HG03039 (cell line): Measurements from ENCODE around the gene GLCE.

Experiments
- ATAC-seq: cut with Tn5 transposase; IDR thresholded peaks from one replicate; pipeline ENCODE4 v1.9.1; 2021; ENCODE audit warnings: mild to moderate bottlenecking, moderate library complexity; ENCODE audit not compliant: unreplicated experiment

GLCE gene

GRCh38 chr15:69200832-69201745 is 40.7 kb downstream of the GLCE start:
- ATAC-seq = no peak

- ATAC-seq = no peak
These were observed 45.6 kb downstream of the GLCE start for GRCh38 chr15:69206079-69206478.

DNA sequence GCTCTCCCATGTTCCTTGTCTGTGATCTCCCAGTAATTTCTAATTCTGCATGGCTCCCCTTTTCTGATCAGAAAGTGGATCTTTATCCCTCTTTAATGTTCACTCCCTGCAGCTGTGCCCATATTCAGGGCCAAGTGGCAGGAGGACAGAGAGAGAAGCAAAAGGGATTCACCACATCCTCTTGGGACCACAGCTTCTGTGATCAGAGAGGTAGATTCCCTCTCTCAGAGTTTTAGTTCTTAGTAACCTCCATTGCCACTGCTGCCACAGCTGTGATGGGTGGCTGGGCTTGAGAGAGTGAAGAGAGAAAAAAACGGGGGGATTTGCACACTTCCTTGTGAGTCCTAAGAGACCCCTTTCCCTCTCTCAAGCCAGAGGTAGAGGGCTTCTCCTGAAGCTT is 49.2 kb downstream of the GLCE start:
- no peak for ATAC-seq

DNA sequence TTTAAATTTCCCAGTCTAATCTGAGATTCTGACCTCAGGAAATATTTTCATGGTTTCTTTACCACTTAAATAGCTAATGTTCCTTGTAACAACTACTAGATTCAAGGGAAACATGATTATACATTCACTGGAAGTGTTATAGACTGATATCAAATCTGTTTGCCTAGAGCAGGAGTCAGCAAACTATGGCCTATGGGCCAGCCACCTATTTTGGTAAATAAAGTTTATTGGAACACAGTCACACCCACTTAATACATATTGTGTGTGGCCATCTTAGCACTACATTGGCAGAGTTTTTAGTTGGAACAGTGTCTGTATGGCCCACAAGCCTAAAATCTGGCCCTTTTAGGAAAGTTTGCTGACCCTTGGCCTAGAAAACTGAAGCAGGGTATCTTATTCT is 50.1 kb downstream of the GLCE start:
- no peak for ATAC-seq

- no peak for ATAC-seq
These were observed 53.4 kb downstream of the GLCE start for GRCh38 chr15:69213786-69214185.

- ATAC-seq = no peak
These were observed 55.0 kb downstream of the GLCE start for GRCh38 chr15:69215314-69216035.

DNA sequence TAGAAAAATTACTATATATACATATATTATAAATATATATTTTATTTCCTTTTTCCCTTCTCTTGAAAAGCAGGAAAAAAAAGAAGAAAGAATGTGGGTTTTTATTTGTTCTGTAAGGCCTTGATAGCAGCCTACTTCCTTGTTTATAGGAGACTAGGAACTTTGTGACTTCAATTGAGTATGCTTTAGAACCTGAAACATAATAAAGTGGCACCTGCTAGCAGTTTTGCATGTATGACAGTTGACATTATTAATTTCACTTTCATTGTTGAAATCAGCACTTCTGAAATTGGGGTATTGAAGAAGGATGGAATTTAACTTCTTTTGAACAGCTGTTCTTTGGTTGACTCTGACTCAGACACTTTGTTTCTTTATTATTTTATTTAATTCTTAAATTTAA is 56.9 kb downstream of the GLCE start:
- no peak for ATAC-seq

- no peak for ATAC-seq
These were observed 59.3 kb downstream of the GLCE start for GRCh38 chr15:69219690-69220089.

- ATAC-seq = no peak
These were observed 61.6 kb downstream of the GLCE start for GRCh38 chr15:69222002-69222474.

DNA sequence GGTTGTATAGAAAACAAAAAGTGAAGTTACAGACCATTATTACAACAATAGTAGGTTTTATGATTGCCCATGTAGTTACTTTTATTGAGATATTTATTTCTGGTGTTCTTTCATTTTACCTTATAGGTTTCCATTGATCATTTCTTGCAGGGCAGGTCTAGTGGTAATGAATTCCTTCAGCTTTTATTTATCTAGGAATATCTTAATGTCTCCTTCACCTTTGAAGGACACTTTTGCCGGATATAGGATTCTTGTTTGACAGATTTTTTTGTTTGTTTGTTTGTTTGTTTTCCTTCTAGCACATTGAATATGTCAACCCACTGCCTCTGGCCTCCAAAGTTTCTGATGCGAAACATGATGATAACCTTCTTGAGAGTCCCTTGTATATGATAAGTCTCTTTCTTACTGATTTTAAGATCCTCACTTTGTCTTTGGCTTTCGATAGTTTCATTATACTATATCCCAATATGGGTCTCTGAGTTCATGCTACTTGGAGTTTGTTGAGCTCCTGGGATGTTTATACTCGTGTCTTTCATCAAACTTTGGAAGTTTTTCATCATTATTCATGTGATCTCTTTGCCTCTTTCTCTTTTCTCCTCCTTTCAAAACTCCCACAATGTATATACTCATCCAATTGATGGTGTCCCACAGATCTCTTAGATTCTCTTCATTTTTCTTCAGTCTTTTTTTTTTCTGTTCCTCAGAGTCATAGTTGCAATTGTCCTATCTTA is 62.8 kb downstream of the GLCE start:
- no peak for ATAC-seq

GRCh38 chr15:69224383-69224782 is 63.9 kb downstream of the GLCE start:
- no peak for ATAC-seq

- no peak for ATAC-seq
These were observed 65.1 kb downstream of the GLCE start for GRCh38 chr15:69225355-69226022.

DNA sequence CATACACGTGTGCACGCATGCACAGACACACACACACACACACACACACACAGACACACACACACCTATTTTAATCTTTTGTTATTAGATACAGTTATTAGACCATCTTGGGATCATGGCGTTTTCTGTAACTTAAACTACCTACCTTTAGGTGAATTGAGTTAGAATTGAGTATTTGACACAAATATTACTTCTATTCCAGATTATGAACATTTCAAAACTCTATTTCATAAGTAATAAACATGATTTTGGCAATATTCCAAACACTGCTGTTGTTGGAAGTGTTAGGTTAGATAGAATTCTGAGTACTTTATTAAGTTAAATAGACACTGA is 65.6 kb downstream of the GLCE start:
- no peak for ATAC-seq

DNA sequence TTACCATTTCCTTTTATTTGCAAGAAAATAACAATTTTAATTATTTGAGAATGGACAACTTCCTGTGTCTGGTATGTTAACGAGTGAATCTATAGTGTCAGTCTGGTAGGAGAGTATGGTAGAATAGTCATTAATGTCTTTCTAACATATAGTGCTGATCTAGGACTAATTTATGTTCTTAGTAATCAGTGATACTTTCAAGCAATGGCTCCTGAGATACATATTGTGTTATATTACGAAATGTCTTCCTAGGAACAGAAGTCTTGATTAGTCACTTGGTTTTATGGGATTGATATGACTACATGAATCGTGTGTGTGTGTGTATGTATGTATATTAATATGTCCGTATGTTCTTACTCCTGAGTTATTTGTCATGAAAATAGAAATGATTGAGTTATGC is 71.7 kb downstream of the GLCE start:
- ATAC-seq = no peak

GRCh38 chr15:69232765-69233164 is 72.3 kb downstream of the GLCE start:
- no peak for ATAC-seq

DNA sequence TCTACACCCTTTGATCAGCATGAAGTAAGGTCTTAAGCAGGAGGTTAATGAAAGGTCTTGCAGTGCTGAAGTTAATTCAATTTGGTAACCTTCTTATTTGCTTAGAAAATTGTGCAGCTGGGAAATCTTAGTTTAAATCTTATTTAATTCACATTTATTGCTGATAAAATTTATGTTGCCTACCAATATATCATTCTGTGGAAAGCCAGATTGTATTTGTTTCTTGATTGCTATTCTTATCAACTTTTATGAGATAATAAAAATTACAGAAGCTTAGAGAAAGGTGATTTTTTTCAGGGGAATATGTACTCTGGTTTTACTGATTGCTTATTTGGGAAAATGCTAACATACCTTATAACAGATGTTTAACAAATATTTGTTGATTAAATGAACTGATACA is 74.2 kb downstream of the GLCE start:
- ATAC-seq = no peak

GRCh38 chr15:69236505-69236904 is 76.1 kb downstream of the GLCE start:
- no peak for ATAC-seq

DNA sequence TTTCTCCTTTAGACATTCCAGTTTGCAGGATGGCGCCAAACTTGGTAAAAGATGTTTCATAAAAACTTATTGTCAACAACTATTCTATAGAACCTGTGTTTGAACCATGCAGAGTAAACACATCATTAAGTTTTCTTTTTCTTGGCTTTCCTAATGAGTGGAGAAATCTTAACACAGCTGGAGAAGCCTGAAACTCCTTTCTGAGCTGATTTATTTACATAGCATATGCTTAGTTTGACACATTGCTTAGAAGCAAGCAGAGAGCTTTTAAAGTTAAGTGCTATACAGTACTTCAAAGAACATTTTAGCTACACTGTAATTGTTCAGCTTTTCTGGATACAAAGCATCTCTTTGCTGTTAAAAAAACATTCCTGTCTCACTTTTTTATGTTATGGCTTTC is 77.3 kb downstream of the GLCE start:
- no peak for ATAC-seq

- ATAC-seq = no peak
These were observed 84.4 kb downstream of the GLCE start for GRCh38 chr15:69244798-69245197.

GRCh38 chr15:69253156-69253555 is 92.7 kb downstream of the GLCE start:
- no peak for ATAC-seq

- no peak for ATAC-seq
These were observed 105.0 kb downstream of the GLCE start for GRCh38 chr15:69265347-69265955.
